GM12878 (cell line): ENCODE results near the gene TRIM72. TPM values are rescaled to one million over a fixed set of nuclear protein-coding genes. Genes with fewer than 3 reads are reported as not detected.

Source experiments
- ATAC-seq: fragments of 200-7000 bp; cut with Tn5 transposase; 3 replicates; pipeline ENCODE4 v1.9.1; 2020; ENCODE audit warnings: mild to moderate bottlenecking, moderate library complexity
- BruUV-seq: library from RNA; stranded (reverse); fragments of 400-500 nt; replicated peaks from 2 replicates; lab custom pipeline; 2021; lab: Mats Ljungman, UMichigan
- CTCF ChIA-PET: fragments of 300-600 bp; sonication (Branson Sonifier 250); formaldehyde crosslinking; extraction: SDS; loops from one replicate; lab custom pipeline; 2021; ENCODE audit warnings: inconsistent platforms; lab: Yijun Ruan, JAX
- POLR2A ChIA-PET: fragments of 350-600 bp; formaldehyde crosslinking; extraction: SDS; loops from one replicate; lab custom pipeline; 2021; ENCODE audit warnings: inconsistent platforms; lab: Charles Lee
- RAD21 ChIA-PET: fragments of 300-600 bp; sonication (Branson Sonifier 250); formaldehyde crosslinking; loops from one replicate; lab custom pipeline; 2023; ENCODE audit warnings: antibody characterized with exemption; ENCODE audit not compliant: unreplicated experiment; lab: Charles Lee
- SMC1A ChIA-PET: fragments of 300-600 bp; sonication (Branson Sonifier 250); formaldehyde crosslinking; loops from one replicate; lab custom pipeline; 2023; ENCODE audit not compliant: unreplicated experiment, uncharacterized antibody; lab: Charles Lee
- DNase-seq: peaks from one replicate; pipeline ENCODE4 v3.0.0-alpha.2; 2011; ENCODE audit warnings: low read depth, low spot score
- FAIRE-seq: peaks from 3 replicates; lab custom pipeline; 2011; peaks lifted over from hg19 to GRCh38; lab: Jason Lieb, UNC
- H2AFZ ChIP-seq: 2 replicates; pipeline ENCODE4 v1.6.0; 2011; ENCODE audit warnings: low read depth, low read length, control low read depth; ENCODE audit not compliant: control insufficient read depth
- H3K27ac ChIP-seq: 2 replicates; pipeline ENCODE4 v1.5.1; 2011; ENCODE audit warnings: control low read depth; ENCODE audit not compliant: control insufficient read depth, insufficient read depth
- H3K27me3 ChIP-seq, 2 experiments: replicated peaks in 1 of 2; 2 replicates each; pipeline versions ENCODE4 v1.6.0 to v1.6.1; 2011; ENCODE audit warnings: low read length in 1 of 2; ENCODE audit not compliant: control insufficient read depth in 2 of 2, insufficient read depth in 2 of 2
- H3K36me3 ChIP-seq, 2 experiments: 2 replicates each; pipeline ENCODE4 v1.5.1; 2011; ENCODE audit warnings: low read length in 1 of 2; ENCODE audit not compliant: control insufficient read depth in 2 of 2, insufficient read depth in 2 of 2
- H3K4me1 ChIP-seq: 2 replicates; pipeline ENCODE4 v1.6.1; 2011; ENCODE audit warnings: mild to moderate bottlenecking, low read length, moderate library complexity, mixed read lengths; ENCODE audit not compliant: control insufficient read depth, insufficient read depth
- H3K4me2 ChIP-seq: 2 replicates; pipeline ENCODE4 v1.6.0; 2011; ENCODE audit warnings: control low read depth; ENCODE audit not compliant: control insufficient read depth, insufficient read depth
- H3K4me3 ChIP-seq: fragments of 200-600 bp; sonication (generic); 2 replicates; pipeline ENCODE4 v1.5.1; 2016
- H3K79me2 ChIP-seq: 2 replicates; pipeline ENCODE4 v1.6.0; 2011; ENCODE audit warnings: low read length; ENCODE audit not compliant: control insufficient read depth, insufficient read depth
- H3K9ac ChIP-seq: 2 replicates; pipeline ENCODE4 v1.8.0; 2011; ENCODE audit warnings: low read length, control low read depth, mixed read lengths; ENCODE audit not compliant: control insufficient read depth, insufficient read depth
- H3K9me3 ChIP-seq: replicated peaks from 3 replicates; pipeline ENCODE4 v1.5.1; 2011; ENCODE audit warnings: mild to moderate bottlenecking, low read length; ENCODE audit not compliant: control insufficient read depth, insufficient read depth
- H4K20me1 ChIP-seq: 2 replicates; pipeline ENCODE4 v1.6.0; 2011; ENCODE audit not compliant: control insufficient read depth, insufficient read depth
- BACH1 ChIP-seq: fragments of 450-650 bp; IDR thresholded peaks from 2 replicates; pipeline ENCODE4 v1.6.1; 2017; ENCODE audit warnings: mild to moderate bottlenecking, borderline replicate concordance
- EGR1 ChIP-seq, 2 experiments: IDR thresholded peaks; 1 replicate in 1 of 2; 2 replicates in 1 of 2; pipeline ENCODE4 v1.6.1; 2011 to 2012; ENCODE audit warnings: low read depth in 2 of 2, low read length in 2 of 2, borderline replicate concordance in 1 of 2, mild to moderate bottlenecking in 1 of 2, moderate library complexity in 1 of 2
- POLR2AphosphoS5 ChIP-seq: IDR thresholded peaks from 2 replicates; pipeline ENCODE4 v1.6.1; 2011; ENCODE audit warnings: mild to moderate bottlenecking, low read length, inconsistent platforms
- RFX5 ChIP-seq: IDR thresholded peaks from 2 replicates; pipeline ENCODE4 v1.6.1; 2011; ENCODE audit warnings: low read depth, low read length, improper control_type of control experiment
- STAT3 ChIP-seq: IDR thresholded peaks from 2 replicates; pipeline ENCODE4 v1.6.1; 2011; ENCODE audit warnings: low read depth, low read length, improper control_type of control experiment
- ZNF274 ChIP-seq: IDR thresholded peaks from one replicate; pipeline ENCODE4 v1.8.0; 2011; ENCODE audit not compliant: insufficient read length, insufficient read depth
- WGBS: methylation state at CpG from one replicate; pipeline ENCODE4 v1.1.6; 2016; ENCODE audit warnings: low lambda C conversion rate; ENCODE audit not compliant: insufficient replicate concordance, insufficient coverage; ENCODE audit errors: missing lambda C conversion rate; 5-methylcytosine and 5-hydroxymethylcytosine counted together
- in situ Hi-C: fragments of 300-500 bp; cut with MboI; formaldehyde crosslinking; loops from 9 replicates; pipeline ENCODE4 v1.14.3; 2018; ENCODE audit warnings: mixed read lengths
- intact Hi-C: fragments of 100-400 bp; cut with micrococcal nuclease; formaldehyde crosslinking; loops from one replicate; pipeline ENCODE4 v1.14.2; 2022; ENCODE audit not compliant: unreplicated experiment
- polyA plus RNA-seq, 11 experiments: library from polyadenylated mRNA; depleted of rRNA in 4 of 11; unstranded in 6 of 11; stranded (reverse) in 5 of 11; fragments of >200 nt; fragmentation: Nextera tagmentation in 4 of 11; fragmentation: Illumina TruSeq in 1 of 11; extraction: Ambion mirVana in 4 of 11; extraction: Trizol in 1 of 11; gene quantifications; 1 replicate in 1 of 11; 2 replicates in 10 of 11; pipeline versions ENCODE4 v1.2.1 to v1.2.3, GENCODE V29; 2011 to 2016; ENCODE audit warnings: inconsistent platforms in 2 of 11, missing spikeins in 2 of 11, low read depth in 1 of 11
- total RNA-seq, 4 experiments: library from RNA; depleted of rRNA in 3 of 4; stranded (reverse); fragments of >200 nt in 3 of 4; fragmentation: Illumina TruSeq in 1 of 4; extraction: Trizol in 1 of 4; gene quantifications; 2 replicates each; pipeline versions ENCODE4 v1.2.1 to v1.2.3, GENCODE V29; 2013 to 2021
- TF ChIP-seq, protein P1 (sequence below): fragments of 450-650 bp; IDR thresholded peaks from 2 replicates; pipeline ENCODE4 v1.6.1; 2016; ENCODE audit warnings: mild to moderate bottlenecking
- TF ChIP-seq, protein P2 (sequence below): fragments of 450-650 bp; formaldehyde crosslinking; IDR thresholded peaks from 2 replicates; pipeline ENCODE4 v1.4.0; 2020; ENCODE audit warnings: mild to moderate bottlenecking, moderate library complexity

Gene TRIM72
- total and polyA plus RNA-seq, 10 of the 15 experiments (the other 5 are each of a cell fraction or from before 2014, with no cell fraction given): 0.03 to 1.2 (median 0.23) TPM; not detected in 1

DNA sequence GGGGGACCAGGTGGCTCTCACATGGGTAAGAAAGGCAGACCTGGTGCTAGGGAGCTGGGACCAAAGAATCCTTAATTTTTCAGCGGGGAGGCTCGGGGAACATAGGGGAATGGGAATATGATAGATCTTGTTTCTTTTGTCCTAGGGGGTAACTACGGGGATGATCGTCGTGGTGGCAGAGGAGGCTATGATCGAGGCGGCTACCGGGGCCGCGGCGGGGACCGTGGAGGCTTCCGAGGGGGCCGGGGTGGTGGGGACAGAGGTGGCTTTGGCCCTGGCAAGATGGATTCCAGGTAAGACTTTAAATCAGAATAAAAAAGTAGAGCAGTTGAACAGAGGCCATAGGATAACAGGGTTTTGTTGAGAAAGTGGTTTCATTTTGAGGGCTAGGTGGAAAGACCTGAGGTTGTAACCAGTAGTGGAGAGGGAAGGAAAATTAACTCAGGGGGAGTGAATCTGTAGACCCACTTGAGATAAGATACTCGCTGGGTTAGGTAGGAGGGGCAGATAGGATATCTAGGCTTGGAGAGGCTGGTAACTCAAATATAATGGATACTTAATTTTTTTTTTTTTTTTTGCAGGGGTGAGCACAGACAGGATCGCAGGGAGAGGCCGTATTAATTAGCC lies 23.0 kb upstream of the TRIM72 start:
- H3K4me3 ChIP-seq: no peak overlapping the region
- intact Hi-C loops (no loop called here), in situ Hi-C loops (no loop called here)
- RAD21 ChIA-PET: interaction anchor here (1.6 kb wide), 1 partner anchor 11 kb away, joined by 5 read pairs; the partner anchor contains the start of gene PYCARD
- FAIRE-seq (no peak), ATAC-seq (no peak), DNase-seq (no peak)
- no TSS peak for BruUV-seq
- no peak overlapping the region for H3K4me2 ChIP-seq
- no peak overlapping the region for H2AFZ ChIP-seq
- H3K27me3 ChIP-seq: no peaks in the 10 kb centered on the region
- H3K4me1 ChIP-seq: peaks cover 4% of the 10 kb centered on the region
- WGBS: 97% methylated on average over 17 of the region's 17 CpGs
- H3K27ac ChIP-seq: no peak overlapping the region; the same call in 1 of the 2 replicates
- POLR2A ChIA-PET: interaction anchor here (0.8 to 1.4 kb wide), 2 partner anchors 10 to 12 kb away, joined by 4 read pairs; partner anchors contain the start of gene PYCARD
- TF ChIP-seq BACH1 (0 out of 2 replicates have a peak, but pooled peaks have one; percentile 61), EGR1 (IDR thresholded peaks at IDR 0.05; ENCODE audit: borderline replicate concordance in 1 of 2, low read depth in 2 of 2, low read length in 2 of 2) (no peak), STAT3 (no peak), POLR2AphosphoS5 (peak; percentile 63; the same call in 1 of the 2 replicates), RFX5 (no peak), ZNF274 (no peak)
- TF ChIP-seq, protein P1, sequence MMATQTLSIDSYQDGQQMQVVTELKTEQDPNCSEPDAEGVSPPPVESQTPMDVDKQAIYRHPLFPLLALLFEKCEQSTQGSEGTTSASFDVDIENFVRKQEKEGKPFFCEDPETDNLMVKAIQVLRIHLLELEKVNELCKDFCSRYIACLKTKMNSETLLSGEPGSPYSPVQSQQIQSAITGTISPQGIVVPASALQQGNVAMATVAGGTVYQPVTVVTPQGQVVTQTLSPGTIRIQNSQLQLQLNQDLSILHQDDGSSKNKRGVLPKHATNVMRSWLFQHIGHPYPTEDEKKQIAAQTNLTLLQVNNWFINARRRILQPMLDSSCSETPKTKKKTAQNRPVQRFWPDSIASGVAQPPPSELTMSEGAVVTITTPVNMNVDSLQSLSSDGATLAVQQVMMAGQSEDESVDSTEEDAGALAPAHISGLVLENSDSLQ: no peak
- TF ChIP-seq, protein P2, sequence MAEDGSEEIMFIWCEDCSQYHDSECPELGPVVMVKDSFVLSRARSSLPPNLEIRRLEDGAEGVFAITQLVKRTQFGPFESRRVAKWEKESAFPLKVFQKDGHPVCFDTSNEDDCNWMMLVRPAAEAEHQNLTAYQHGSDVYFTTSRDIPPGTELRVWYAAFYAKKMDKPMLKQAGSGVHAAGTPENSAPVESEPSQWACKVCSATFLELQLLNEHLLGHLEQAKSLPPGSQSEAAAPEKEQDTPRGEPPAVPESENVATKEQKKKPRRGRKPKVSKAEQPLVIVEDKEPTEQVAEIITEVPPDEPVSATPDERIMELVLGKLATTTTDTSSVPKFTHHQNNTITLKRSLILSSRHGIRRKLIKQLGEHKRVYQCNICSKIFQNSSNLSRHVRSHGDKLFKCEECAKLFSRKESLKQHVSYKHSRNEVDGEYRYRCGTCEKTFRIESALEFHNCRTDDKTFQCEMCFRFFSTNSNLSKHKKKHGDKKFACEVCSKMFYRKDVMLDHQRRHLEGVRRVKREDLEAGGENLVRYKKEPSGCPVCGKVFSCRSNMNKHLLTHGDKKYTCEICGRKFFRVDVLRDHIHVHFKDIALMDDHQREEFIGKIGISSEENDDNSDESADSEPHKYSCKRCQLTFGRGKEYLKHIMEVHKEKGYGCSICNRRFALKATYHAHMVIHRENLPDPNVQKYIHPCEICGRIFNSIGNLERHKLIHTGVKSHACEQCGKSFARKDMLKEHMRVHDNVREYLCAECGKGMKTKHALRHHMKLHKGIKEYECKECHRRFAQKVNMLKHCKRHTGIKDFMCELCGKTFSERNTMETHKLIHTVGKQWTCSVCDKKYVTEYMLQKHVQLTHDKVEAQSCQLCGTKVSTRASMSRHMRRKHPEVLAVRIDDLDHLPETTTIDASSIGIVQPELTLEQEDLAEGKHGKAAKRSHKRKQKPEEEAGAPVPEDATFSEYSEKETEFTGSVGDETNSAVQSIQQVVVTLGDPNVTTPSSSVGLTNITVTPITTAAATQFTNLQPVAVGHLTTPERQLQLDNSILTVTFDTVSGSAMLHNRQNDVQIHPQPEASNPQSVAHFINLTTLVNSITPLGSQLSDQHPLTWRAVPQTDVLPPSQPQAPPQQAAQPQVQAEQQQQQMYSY (CRISPR knock-in tag): no peak
- H4K20me1 ChIP-seq: no peaks in the 10 kb centered on the region; the same call in 1 of the 2 replicates
- no peaks in the 10 kb centered on the region for H3K9me3 ChIP-seq
- H3K36me3 ChIP-seq: peaks cover 35 to 79% of the 10 kb centered on the region in 2 experiments
- peaks cover 30% of the 10 kb centered on the region for H3K79me2 ChIP-seq
- no peak overlapping the region for H3K9ac ChIP-seq
- CTCF ChIA-PET: interaction anchor here (1.2 kb wide), 1 partner anchor 9 kb away, joined by 3 read pairs; no protein-coding TSS in a partner anchor
- SMC1A ChIA-PET: no interaction called here
